ENCODE results near the gene C2orf49. TPM values are rescaled to one million over a fixed set of nuclear protein-coding genes. Genes with fewer than 3 reads are reported as not detected.
"Not testable (repeated sequence)": the region's sequence is repeated elsewhere in the genome, so short reads cannot be mapped to it uniquely, and the experiment has no call there.

C2orf49 gene
- total RNA-seq, 4 donors from 2014 or later, result 16.9 to 30.0 (median 20.7) TPM

- peaks cover 0 to 59% (median 7%) of the 10 kb centered on the region in 3 donors for H3K4me1 ChIP-seq
- H3K4me3 ChIP-seq, result no peak overlapping the region
- H3K27ac ChIP-seq, result no peak overlapping the region
- H3K36me3 ChIP-seq, result peaks cover 0 to 7% of the 10 kb centered on the region in 2 donors
- H3K9me3 ChIP-seq, result no peaks in the 10 kb centered on the region
- TF ChIP-seq EP300 (IDR thresholded peaks at IDR 0.05) (no peak), POLR2A (IDR thresholded peaks at IDR 0.05) (no peak), POLR2AphosphoS5 (IDR thresholded peaks at IDR 0.05) (no peak)
- TF ChIP-seq, protein P1, sequence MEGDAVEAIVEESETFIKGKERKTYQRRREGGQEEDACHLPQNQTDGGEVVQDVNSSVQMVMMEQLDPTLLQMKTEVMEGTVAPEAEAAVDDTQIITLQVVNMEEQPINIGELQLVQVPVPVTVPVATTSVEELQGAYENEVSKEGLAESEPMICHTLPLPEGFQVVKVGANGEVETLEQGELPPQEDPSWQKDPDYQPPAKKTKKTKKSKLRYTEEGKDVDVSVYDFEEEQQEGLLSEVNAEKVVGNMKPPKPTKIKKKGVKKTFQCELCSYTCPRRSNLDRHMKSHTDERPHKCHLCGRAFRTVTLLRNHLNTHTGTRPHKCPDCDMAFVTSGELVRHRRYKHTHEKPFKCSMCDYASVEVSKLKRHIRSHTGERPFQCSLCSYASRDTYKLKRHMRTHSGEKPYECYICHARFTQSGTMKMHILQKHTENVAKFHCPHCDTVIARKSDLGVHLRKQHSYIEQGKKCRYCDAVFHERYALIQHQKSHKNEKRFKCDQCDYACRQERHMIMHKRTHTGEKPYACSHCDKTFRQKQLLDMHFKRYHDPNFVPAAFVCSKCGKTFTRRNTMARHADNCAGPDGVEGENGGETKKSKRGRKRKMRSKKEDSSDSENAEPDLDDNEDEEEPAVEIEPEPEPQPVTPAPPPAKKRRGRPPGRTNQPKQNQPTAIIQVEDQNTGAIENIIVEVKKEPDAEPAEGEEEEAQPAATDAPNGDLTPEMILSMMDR (IDR thresholded peaks at IDR 0.05), result no peak
- 80 to 87% methylated on average over 3 of the region's 3 CpGs for WGBS, 2 donors (ENCODE audit: low coverage in 1 of 2)
- no peak for ATAC-seq
- no peaks in the 10 kb centered on the region for H3K27me3 ChIP-seq
Observed at GRCh38 chr2:105325389-105325963, 11.9 kb upstream of the C2orf49 start.

GRCh38 chr2:105327271-105327670 lies 10.1 kb upstream of the C2orf49 start:
- H3K36me3 ChIP-seq, H3K4me3 ChIP-seq, H3K27ac ChIP-seq, H3K27me3 ChIP-seq, ATAC-seq, H3K9me3 ChIP-seq: not testable (repeated sequence)
- WGBS, 2 donors (ENCODE audit: low coverage in 1 of 2), result 88 to 100% methylated on average over 1 to 2 of the region's 3 CpGs
- H3K4me1 ChIP-seq, result peaks cover 0 to 48% (median 7%) of the 10 kb centered on the region in 3 donors

DNA sequence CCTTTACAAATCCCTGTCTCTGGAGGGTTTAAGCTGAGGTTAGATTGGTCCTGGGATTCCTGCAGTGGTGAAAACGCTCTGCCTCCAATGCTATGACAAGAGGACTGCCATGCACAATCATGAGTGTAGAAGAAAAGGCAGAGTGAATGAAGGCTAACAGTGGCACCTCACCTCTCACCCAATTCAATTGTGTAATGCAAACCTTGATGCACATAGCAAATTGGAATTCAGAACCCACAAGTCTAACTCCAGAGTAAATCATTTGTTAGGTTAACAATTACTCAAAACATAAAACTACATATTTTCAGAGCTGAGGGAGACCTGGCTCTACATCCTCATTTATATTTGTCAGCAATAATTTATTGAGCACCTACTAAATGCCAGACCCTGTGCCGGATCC lies 9.7 kb upstream of the C2orf49 start:
- Histone ChIP-seq H3K9me3 (no peaks in the 10 kb centered on the region), H3K4me1 (peaks cover 0 to 44% (median 7%) of the 10 kb centered on the region in 3 donors), H3K36me3 (peaks cover 0 to 7% of the 10 kb centered on the region in 2 donors), H3K4me3 (no peak overlapping the region), H3K27me3 (no peaks in the 10 kb centered on the region), H3K27ac (peak overlapping the region in 2 of 4 donors; percentile 89 to 90)
- no peak for ATAC-seq
- WGBS, 2 donors (ENCODE audit: low coverage in 1 of 2), result 73 to 74% methylated on average over 2 of the region's 2 CpGs
- TF ChIP-seq POLR2AphosphoS5 (IDR thresholded peaks at IDR 0.05) (no peak), POLR2A (IDR thresholded peaks at IDR 0.05) (no peak), EP300 (IDR thresholded peaks at IDR 0.05) (no peak)
- TF ChIP-seq, protein P1 (IDR thresholded peaks at IDR 0.05), result no peak

DNA sequence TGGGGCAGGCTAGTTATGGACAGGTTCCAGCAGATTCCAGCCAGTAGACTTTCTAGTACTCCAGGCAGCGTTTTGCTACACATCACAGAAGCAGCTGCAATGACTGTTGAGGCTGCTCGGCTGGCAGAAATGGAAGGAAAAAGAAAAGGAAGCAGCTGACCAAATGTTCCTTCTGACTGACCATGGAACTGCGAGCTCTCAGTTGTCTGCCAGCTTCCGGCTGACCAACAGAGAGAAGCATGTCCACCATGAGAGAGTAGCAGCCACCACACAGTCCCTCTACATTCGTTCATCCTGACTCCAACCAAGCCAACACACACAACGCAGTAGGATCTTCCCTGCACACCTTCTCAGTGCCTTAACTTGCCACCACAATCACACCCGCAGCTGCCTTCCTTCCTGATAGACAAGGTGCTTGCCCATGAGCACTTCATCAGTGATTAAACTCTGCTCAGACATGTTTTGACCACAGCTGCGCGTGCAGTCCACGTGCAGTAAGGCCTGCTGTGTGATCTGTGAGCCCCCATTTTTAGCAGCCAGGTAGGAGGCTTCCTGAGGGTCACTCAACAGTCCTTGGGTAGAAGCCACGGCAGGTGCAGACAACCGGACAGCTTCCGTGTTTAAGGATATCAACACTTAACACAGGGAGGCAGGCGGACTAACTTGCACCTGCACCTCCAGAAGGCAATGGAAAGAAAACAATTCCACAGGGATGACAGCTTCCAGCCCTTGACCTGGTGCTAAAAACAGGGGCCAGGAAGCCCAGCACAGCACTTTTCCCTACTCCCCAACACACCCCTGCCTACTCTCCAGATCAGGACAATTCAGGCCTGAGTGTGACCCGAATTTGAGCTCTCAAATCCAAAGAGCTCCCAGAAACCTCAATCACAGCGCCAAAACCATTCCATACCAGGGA lies 8.8 kb upstream of the C2orf49 start:
- peak; percentile 11 for ATAC-seq
- TF ChIP-seq POLR2AphosphoS5 (IDR thresholded peaks at IDR 0.05) (peak; percentile 7), EP300 (IDR thresholded peaks at IDR 0.05) (no peak), POLR2A (IDR thresholded peaks at IDR 0.05) (no peak)
- TF ChIP-seq, protein P1 (IDR thresholded peaks at IDR 0.05), result no peak

DNA sequence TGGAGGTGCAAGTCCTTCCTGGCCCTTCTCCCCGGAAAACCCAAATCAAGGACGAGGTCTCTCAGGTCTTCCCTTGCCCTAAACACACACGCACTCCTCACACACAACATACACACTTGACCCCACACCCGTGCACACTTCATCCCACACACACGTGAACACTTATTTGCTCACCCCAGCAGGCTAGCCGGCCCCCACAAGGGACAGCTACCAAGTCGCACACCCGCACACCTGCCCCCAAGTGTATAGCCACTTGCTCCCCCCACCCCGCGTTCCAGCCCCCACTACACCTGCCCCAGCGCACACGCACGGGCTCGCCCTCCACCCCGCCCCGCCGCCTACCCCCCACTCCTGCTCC lies 8.2 kb upstream of the C2orf49 start:
- 0 to 3% methylated on average over 4 to 5 of the region's 17 CpGs for whole genome bisulfite sequencing, 2 donors (ENCODE audit: low coverage in 1 of 2)
- ATAC-seq, result peak; percentile 23
- H3K4me1 ChIP-seq, result peaks cover 0 to 41% (median 7%) of the 10 kb centered on the region in 3 donors

More for the DNA sequence above, 8.8 kb upstream of the C2orf49 start:
- 12 to 28% methylated on average over 8 of the region's 16 CpGs for WGBS, 2 donors (ENCODE audit: low coverage in 1 of 2)
- peaks cover 0 to 7% of the 10 kb centered on the region in 2 donors for H3K36me3 ChIP-seq
- H3K27ac ChIP-seq, result peak overlapping the region; percentile 89 to 93 (median 91)
- H3K4me1 ChIP-seq, result peaks cover 0 to 41% (median 7%) of the 10 kb centered on the region in 3 donors
- H3K9me3 ChIP-seq, result no peaks in the 10 kb centered on the region
- H3K4me3 ChIP-seq, result peak overlapping the region; percentile 75 to 98
- H3K27me3 ChIP-seq, result no peaks in the 10 kb centered on the region

More for the DNA sequence above, 8.2 kb upstream of the C2orf49 start:
- H3K9me3 ChIP-seq, result no peaks in the 10 kb centered on the region
- H3K27me3 ChIP-seq, result no peaks in the 10 kb centered on the region
- H3K27ac ChIP-seq, result peak overlapping the region; percentile 89 to 93 (median 91)
- peak overlapping the region; percentile 75 to 98 for H3K4me3 ChIP-seq
- no peak for TF ChIP-seq POLR2A (IDR thresholded peaks at IDR 0.05)
- no peak for TF ChIP-seq EP300 (IDR thresholded peaks at IDR 0.05)
- TF ChIP-seq POLR2AphosphoS5 (IDR thresholded peaks at IDR 0.05), result no peak
- TF ChIP-seq, protein P1 (IDR thresholded peaks at IDR 0.05), result no peak
- peaks cover 0 to 7% of the 10 kb centered on the region in 2 donors for H3K36me3 ChIP-seq
